ENCODE data around the gene ERAL1.
"Not testable (repeated sequence)": the region's sequence is repeated elsewhere in the genome, so short reads cannot be mapped to it uniquely, and the experiment has no call there.

Gene ERAL1

GRCh38 chr17:28816540-28816939 is 38.3 kb upstream of the ERAL1 start:
- no peak for DNase-seq (ENCODE audit: low read depth)
- H3K4me3 ChIP-seq (replicated peaks; ENCODE audit: low read depth, low read length): no peak overlapping the region
- no peak for TF ChIP-seq CTCF (IDR thresholded peaks at IDR 0.05; ENCODE audit: low read length, missing control alignments)

- no peak for TF ChIP-seq CTCF (IDR thresholded peaks at IDR 0.05; ENCODE audit: low read length, missing control alignments)
- no peak overlapping the region for H3K4me3 ChIP-seq (replicated peaks; ENCODE audit: low read depth, low read length)
- no peak for DNase-seq (ENCODE audit: low read depth)
These were observed 36.0 kb upstream of the ERAL1 start for GRCh38 chr17:28818819-28819221.

- H3K4me3 ChIP-seq (replicated peaks; ENCODE audit: low read depth, low read length): no peak overlapping the region
- TF ChIP-seq CTCF (IDR thresholded peaks at IDR 0.05; ENCODE audit: low read length, missing control alignments): no peak
- no peak for DNase-seq (ENCODE audit: low read depth)
These were observed 35.2 kb upstream of the ERAL1 start for GRCh38 chr17:28819582-28819981.

GRCh38 chr17:28827672-28828071 is 27.1 kb upstream of the ERAL1 start:
- no peak for TF ChIP-seq CTCF (IDR thresholded peaks at IDR 0.05; ENCODE audit: low read length, missing control alignments)
- H3K4me3 ChIP-seq (replicated peaks; ENCODE audit: low read depth, low read length): no peak overlapping the region

GRCh38 chr17:28828294-28829040 is 26.3 kb upstream of the ERAL1 start:
- no peak for TF ChIP-seq CTCF (IDR thresholded peaks at IDR 0.05; ENCODE audit: low read length, missing control alignments)
- no peak overlapping the region for H3K4me3 ChIP-seq (replicated peaks; ENCODE audit: low read depth, low read length)
- peak; percentile 22 for DNase-seq (ENCODE audit: low read depth)

More at GRCh38 chr17:28827672-28828071, 27.1 kb upstream of the ERAL1 start:
- DNase-seq (ENCODE audit: low read depth): no peak

- no peak overlapping the region for H3K4me3 ChIP-seq (replicated peaks; ENCODE audit: low read depth, low read length)
- TF ChIP-seq CTCF (IDR thresholded peaks at IDR 0.05; ENCODE audit: low read length, missing control alignments): no peak
- no peak for DNase-seq (ENCODE audit: low read depth)
These were observed 20.4 kb upstream of the ERAL1 start for GRCh38 chr17:28834420-28834819.

GRCh38 chr17:28836541-28836940 is 18.3 kb upstream of the ERAL1 start:
- H3K4me3 ChIP-seq (replicated peaks; ENCODE audit: low read depth, low read length); DNase-seq (ENCODE audit: low read depth): not testable (repeated sequence)

All from fibroblast of pulmonary artery (primary cell).